GM19468 (cell line): Measurements from ENCODE around the gene DNAJC11.

Experiments used
- ATAC-seq: cut with Tn5 transposase; IDR thresholded peaks from one replicate; pipeline ENCODE4 v1.9.1; 2021; ENCODE audit warnings: mild to moderate bottlenecking, moderate library complexity, moderate number of reproducible peaks; ENCODE audit not compliant: unreplicated experiment; ENCODE audit errors: extremely low read depth

The DNAJC11 gene

GRCh38 chr1:6588893-6589520, 112.6 kb downstream of the DNAJC11 start:
- no peak for ATAC-seq

GRCh38 chr1:6588128-6588892, 113.3 kb downstream of the DNAJC11 start:
- no peak for ATAC-seq

- no peak for ATAC-seq
These were observed 114.2 kb downstream of the DNAJC11 start for GRCh38 chr1:6587261-6588005.

GRCh38 chr1:6586404-6586816, 115.2 kb downstream of the DNAJC11 start:
- no peak for ATAC-seq

GRCh38 chr1:6585841-6586240, 115.8 kb downstream of the DNAJC11 start:
- ATAC-seq: no peak

- ATAC-seq: no peak
These were observed 116.4 kb downstream of the DNAJC11 start for GRCh38 chr1:6585081-6585722.
